K562 (cell line): ENCODE measurements around the gene SERPING1. TPM values are rescaled to one million over a fixed set of nuclear protein-coding genes. Genes with fewer than 3 reads are reported as not detected.

ENCODE experiments used
- ETV1 ChIP-seq: fragments of 450-650 bp; conservative IDR thresholded peaks from 2 replicates; pipeline ENCODE4 v1.6.1; 2016; ENCODE audit warnings: missing genetic modification characterization, control low read depth, low read depth, missing compliant biosample characterization
- HSF4 ChIP-seq: fragments of 250-450 bp; sonication (Bioruptor Pico); IDR thresholded peaks from 2 replicates; pipeline ENCODE4 v2.1.2; 2022; ENCODE audit warnings: mild to moderate bottlenecking, moderate library complexity, borderline replicate concordance
- MAFG ChIP-seq: fragments of 450-650 bp; conservative IDR thresholded peaks from 2 replicates; pipeline ENCODE4 v1.6.1; 2016; ENCODE audit warnings: missing genetic modification characterization, missing compliant biosample characterization
- NFIC ChIP-seq: fragments of 450-650 bp; IDR thresholded peaks from 2 replicates; pipeline ENCODE4 v1.6.1; 2017; ENCODE audit warnings: mild to moderate bottlenecking, inconsistent platforms
- PATZ1 ChIP-seq: fragments of 250-450 bp; sonication (Bioruptor Pico); IDR thresholded peaks from 2 replicates; pipeline ENCODE4 v1.5.0; 2020; ENCODE audit warnings: mild to moderate bottlenecking, borderline replicate concordance
- TEAD4 ChIP-seq, 2 experiments: sonication (generic) in 1 of 2; formaldehyde crosslinking in 1 of 2; IDR thresholded peaks; 2 replicates each; pipeline versions ENCODE4 v1.6.1 to v1.8.0; 2012 to 2022; ENCODE audit warnings: borderline replicate concordance in 1 of 2, inconsistent platforms in 1 of 2, low read length in 1 of 2, mild to moderate bottlenecking in 1 of 2, missing genetic modification reagents in 1 of 2
- ZNF24 ChIP-seq: fragments of 450-650 bp; IDR thresholded peaks from 2 replicates; pipeline ENCODE4 v1.6.1; 2016
- ZNF384 ChIP-seq: IDR thresholded peaks from 2 replicates; pipeline ENCODE4 v1.6.1; 2012; ENCODE audit warnings: low read depth, low read length, improper control_type of control experiment
- ZNF407 ChIP-seq: fragments of 450-650 bp; IDR thresholded peaks from 2 replicates; pipeline ENCODE4 v1.6.1; 2016; ENCODE audit warnings: low read depth
- ZNF609 ChIP-seq: sonication (generic); formaldehyde crosslinking; IDR thresholded peaks from 2 replicates; pipeline ENCODE4 v1.8.1; 2023; ENCODE audit warnings: missing genetic modification reagents, mild to moderate bottlenecking, borderline replicate concordance
- polyA plus RNA-seq, 8 experiments: library from polyadenylated mRNA; depleted of rRNA in 4 of 8; stranded (reverse) in 5 of 8; unstranded in 3 of 8; fragments of >200 nt; fragmentation: Nextera tagmentation in 2 of 8; fragmentation: Illumina TruSeq in 1 of 8; extraction: Ambion mirVana in 2 of 8; extraction: Trizol in 1 of 8; gene quantifications; 2 replicates each; pipeline versions ENCODE4 v1.2.1 to v1.2.3, GENCODE V29; 2011 to 2014; ENCODE audit warnings: inconsistent platforms in 1 of 8, missing spikeins in 1 of 8
- total RNA-seq, 7 experiments: library from RNA; depleted of rRNA in 6 of 7; stranded (reverse); fragments of >200 nt in 6 of 7; fragmentation: Illumina TruSeq in 2 of 7; extraction: Trizol in 2 of 7; gene quantifications; 2 replicates each; pipeline versions ENCODE4 v1.2.1 to v1.2.3, GENCODE V29; 2011 to 2021; ENCODE audit warnings: low replicate concordance in 1 of 7

The SERPING1 gene
- total and polyA plus RNA-seq, 9 of the 15 experiments (the other 6 are each of a cell fraction or from before 2014, with no cell fraction given), result 0.10 to 1.00 (median 0.21) TPM; not detected in 2

GRCh38 chr11:57657194-57658022 is 59.9 kb downstream of the SERPING1 start, which contains the start of gene CLP1 (continued):
- no peak for TF ChIP-seq ZNF609 (CRISPR knock-in tag)
- TF ChIP-seq ETV1, result peak; percentile 60
- no peak; the same call in none of the 2 replicates for TF ChIP-seq TEAD4 (IDR thresholded peaks at IDR 0.05; ENCODE audit: low read length)
- no peak for TF ChIP-seq TEAD4 (CRISPR knock-in tag; IDR thresholded peaks at IDR 0.05; ENCODE audit: borderline replicate concordance)
- TF ChIP-seq HSF4 (CRISPR knock-in tag), result no peak
- TF ChIP-seq ZNF384, result peak; percentile 39; the same call in 1 of the 2 replicates
- TF ChIP-seq ZNF24, result no peak
- TF ChIP-seq ZNF407, result no peak
- no peak for TF ChIP-seq MAFG (tag)
- TF ChIP-seq PATZ1 (CRISPR knock-in tag), result no peak
- TF ChIP-seq NFIC, result no peak; the same call in 1 of the 2 replicates
